ENCODE measurements around the gene EVA1C.

DNA sequence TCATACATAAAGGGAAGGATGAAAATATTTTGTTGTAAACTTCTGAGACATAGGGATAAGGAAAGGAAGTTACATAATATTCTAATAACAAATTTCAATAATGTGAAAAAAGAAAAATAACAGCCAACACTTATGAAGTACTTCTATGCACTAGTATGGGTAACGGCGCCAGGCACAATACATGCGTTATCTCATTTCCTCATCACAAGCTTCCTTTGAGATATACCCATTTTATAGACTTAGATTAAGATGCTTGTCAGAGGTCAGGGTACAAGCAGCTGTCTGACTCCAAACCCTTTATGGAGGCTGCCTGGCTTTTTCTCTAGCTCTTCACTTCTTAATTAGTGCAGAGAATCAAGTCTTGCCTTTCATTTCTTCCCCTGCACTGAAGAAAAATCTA lies 131.5 kb downstream of the EVA1C start:
- TF ChIP-seq CEBPB (IDR thresholded peaks at IDR 0.05) (no peak), EGR1 (IDR thresholded peaks at IDR 0.05) (no peak), RAD21 (IDR thresholded peaks at IDR 0.05; ENCODE audit: low read depth) (no peak), EP300 (IDR thresholded peaks at IDR 0.05; ENCODE audit: borderline replicate concordance) (no peak), YY1 (IDR thresholded peaks at IDR 0.05; ENCODE audit: low read depth) (no peak), TEAD4 (IDR thresholded peaks at IDR 0.05) (no peak), ZBTB7A (IDR thresholded peaks at IDR 0.05; ENCODE audit: low read depth) (no peak), FOXM1 (IDR thresholded peaks at IDR 0.05; ENCODE audit: borderline replicate concordance, low read depth) (no peak), TAF1 (IDR thresholded peaks at IDR 0.05; ENCODE audit: low read depth) (no peak), TCF12 (IDR thresholded peaks at IDR 0.05; ENCODE audit: low read depth) (no peak), NFIC (IDR thresholded peaks at IDR 0.05) (no peak)
- TF ChIP-seq, protein P1, sequence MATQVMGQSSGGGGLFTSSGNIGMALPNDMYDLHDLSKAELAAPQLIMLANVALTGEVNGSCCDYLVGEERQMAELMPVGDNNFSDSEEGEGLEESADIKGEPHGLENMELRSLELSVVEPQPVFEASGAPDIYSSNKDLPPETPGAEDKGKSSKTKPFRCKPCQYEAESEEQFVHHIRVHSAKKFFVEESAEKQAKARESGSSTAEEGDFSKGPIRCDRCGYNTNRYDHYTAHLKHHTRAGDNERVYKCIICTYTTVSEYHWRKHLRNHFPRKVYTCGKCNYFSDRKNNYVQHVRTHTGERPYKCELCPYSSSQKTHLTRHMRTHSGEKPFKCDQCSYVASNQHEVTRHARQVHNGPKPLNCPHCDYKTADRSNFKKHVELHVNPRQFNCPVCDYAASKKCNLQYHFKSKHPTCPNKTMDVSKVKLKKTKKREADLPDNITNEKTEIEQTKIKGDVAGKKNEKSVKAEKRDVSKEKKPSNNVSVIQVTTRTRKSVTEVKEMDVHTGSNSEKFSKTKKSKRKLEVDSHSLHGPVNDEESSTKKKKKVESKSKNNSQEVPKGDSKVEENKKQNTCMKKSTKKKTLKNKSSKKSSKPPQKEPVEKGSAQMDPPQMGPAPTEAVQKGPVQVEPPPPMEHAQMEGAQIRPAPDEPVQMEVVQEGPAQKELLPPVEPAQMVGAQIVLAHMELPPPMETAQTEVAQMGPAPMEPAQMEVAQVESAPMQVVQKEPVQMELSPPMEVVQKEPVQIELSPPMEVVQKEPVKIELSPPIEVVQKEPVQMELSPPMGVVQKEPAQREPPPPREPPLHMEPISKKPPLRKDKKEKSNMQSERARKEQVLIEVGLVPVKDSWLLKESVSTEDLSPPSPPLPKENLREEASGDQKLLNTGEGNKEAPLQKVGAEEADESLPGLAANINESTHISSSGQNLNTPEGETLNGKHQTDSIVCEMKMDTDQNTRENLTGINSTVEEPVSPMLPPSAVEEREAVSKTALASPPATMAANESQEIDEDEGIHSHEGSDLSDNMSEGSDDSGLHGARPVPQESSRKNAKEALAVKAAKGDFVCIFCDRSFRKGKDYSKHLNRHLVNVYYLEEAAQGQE (IDR thresholded peaks at IDR 0.05; ENCODE audit: low read depth), result no peak
- TF ChIP-seq, protein P2, sequence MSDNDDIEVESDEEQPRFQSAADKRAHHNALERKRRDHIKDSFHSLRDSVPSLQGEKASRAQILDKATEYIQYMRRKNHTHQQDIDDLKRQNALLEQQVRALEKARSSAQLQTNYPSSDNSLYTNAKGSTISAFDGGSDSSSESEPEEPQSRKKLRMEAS (IDR thresholded peaks at IDR 0.05), result no peak
